Measurements from ENCODE around the gene STPG2. TPM values are rescaled to one million over a fixed set of nuclear protein-coding genes. Genes with fewer than 3 reads are reported as not detected.

The STPG2 gene
- total RNA-seq = not detected in 2 replicates

GRCh38 chr4:98143001-98143899 lies at the start of gene STPG2:
TSS of gene STPG2 (minus strand) at chr4:98143476.

Other genes starting within 250 kb of the STPG2 start
- 64.2 and 89.6 TPM in 2 replicates for gene RAP1GDS1, start 117.9 kb upstream of the STPG2 start, total RNA-seq